CD14-positive monocyte (primary cell): Measurements from ENCODE around the gene TJP3. TPM values are rescaled to one million over a fixed set of nuclear protein-coding genes. Genes with fewer than 3 reads are reported as not detected.

Source experiments
- DNase-seq, 3 donors: peaks; one replicate each; pipeline ENCODE4 v3.0.0-alpha.2; 2011 to 2022
- H2AFZ ChIP-seq: 2 replicates; pipeline ENCODE4 v1.6.0; 2012; ENCODE audit warnings: mild to moderate bottlenecking, low read depth, low read length, inconsistent platforms; ENCODE audit not compliant: insufficient read depth, poor library complexity, severe bottlenecking
- H3K27ac ChIP-seq, 2 donors: 1 replicate in 1 of 2; 2 replicates in 1 of 2; pipeline ENCODE4 v1.5.1; 2012 to 2013; ENCODE audit warnings: low read length in 2 of 2, control low read depth in 1 of 2, inconsistent platforms in 1 of 2, low read depth in 1 of 2, mild to moderate bottlenecking in 1 of 2
- H3K27me3 ChIP-seq, 2 donors: one replicate each; pipeline versions ENCODE4 v1.6.0 to v1.6.1; 2011 to 2013; ENCODE audit warnings: low read length in 2 of 2; ENCODE audit not compliant: control insufficient read depth in 2 of 2, insufficient read depth in 2 of 2
- H3K36me3 ChIP-seq, 2 donors: replicated peaks in 1 of 2; 1 replicate in 1 of 2; 2 replicates in 1 of 2; pipeline versions ENCODE4 v1.5.1 to v1.6.1; 2012 to 2013; ENCODE audit warnings: low read length in 2 of 2, control low read depth in 1 of 2, inconsistent platforms in 1 of 2, mild to moderate bottlenecking in 1 of 2; ENCODE audit not compliant: insufficient read depth in 2 of 2, control insufficient read depth in 1 of 2
- H3K4me1 ChIP-seq, 2 donors: 1 replicate in 1 of 2; 2 replicates in 1 of 2; pipeline versions ENCODE4 v1.5.1 to v1.6.1; 2012 to 2013; ENCODE audit warnings: low read length in 2 of 2, control low read depth in 1 of 2, inconsistent platforms in 1 of 2, mild to moderate bottlenecking in 1 of 2, moderate library complexity in 1 of 2; ENCODE audit not compliant: insufficient read depth in 2 of 2, control insufficient read depth in 1 of 2
- H3K4me2 ChIP-seq: replicated peaks from 2 replicates; pipeline ENCODE3; 2012; ENCODE audit warnings: low read length, moderate library complexity, mild to moderate bottlenecking; ENCODE audit not compliant: poor library complexity, severe bottlenecking; ENCODE audit errors: extremely low read depth
- H3K4me3 ChIP-seq, 3 experiments: fragments of 200-600 bp in 1 of 3; sonication (generic) in 1 of 3; replicated peaks in 1 of 3; 1 replicate in 2 of 3; 2 replicates in 1 of 3; pipeline ENCODE4 v1.5.1; 2011 to 2013; ENCODE audit warnings: low read length in 3 of 3, mild to moderate bottlenecking in 3 of 3, control low read depth in 2 of 3, low read depth in 2 of 3, inconsistent platforms in 1 of 3, moderate library complexity in 1 of 3
- H3K79me2 ChIP-seq: 2 replicates; pipeline ENCODE4 v1.6.0; 2012; ENCODE audit warnings: mild to moderate bottlenecking, control low read depth, inconsistent platforms, low read length, moderate library complexity; ENCODE audit not compliant: insufficient read depth
- H3K9ac ChIP-seq: 2 replicates; pipeline ENCODE4 v1.6.0; 2017; ENCODE audit warnings: low read length, mild to moderate bottlenecking; ENCODE audit not compliant: insufficient read depth, poor library complexity, severe bottlenecking
- H3K9me3 ChIP-seq, 2 donors: replicated peaks in 1 of 2; 1 replicate in 1 of 2; 2 replicates in 1 of 2; pipeline versions ENCODE4 v1.5.1 to v1.6.1; 2012 to 2013; ENCODE audit warnings: low read length in 2 of 2, control low read depth in 1 of 2; ENCODE audit not compliant: control insufficient read depth in 1 of 2, insufficient read depth in 1 of 2
- H4K20me1 ChIP-seq: 2 replicates; pipeline ENCODE4 v1.6.0; 2012; ENCODE audit warnings: mild to moderate bottlenecking, low read length, control low read depth, moderate library complexity; ENCODE audit not compliant: insufficient read depth
- H3K27ac Mint-ChIP-seq, 7 donors: one replicate each; pipeline ENCODE4 v1.8.0; 2020; ENCODE audit warnings: mild to moderate bottlenecking in 7 of 7, mixed read lengths in 7 of 7, moderate library complexity in 6 of 7, inconsistent platforms in 2 of 7
- H3K27me3 Mint-ChIP-seq, 3 donors: one replicate each; pipeline ENCODE4 v1.8.0; 2021 to 2022; ENCODE audit warnings: low read depth in 3 of 3, mild to moderate bottlenecking in 3 of 3, mixed read lengths in 3 of 3, moderate library complexity in 3 of 3, inconsistent platforms in 1 of 3
- H3K36me3 Mint-ChIP-seq, 2 donors: one replicate each; pipeline ENCODE4 v1.8.0; 2020; ENCODE audit warnings: mixed read lengths in 2 of 2, inconsistent platforms in 1 of 2, mild to moderate bottlenecking in 1 of 2
- H3K4me1 Mint-ChIP-seq: one replicate; pipeline ENCODE4 v1.8.0; 2020; ENCODE audit warnings: mild to moderate bottlenecking, mixed read lengths
- H3K4me3 Mint-ChIP-seq, 2 donors: one replicate each; pipeline ENCODE4 v1.8.0; 2020; ENCODE audit warnings: mild to moderate bottlenecking in 2 of 2, mixed read lengths in 2 of 2, moderate library complexity in 1 of 2
- H3K9me3 Mint-ChIP-seq, 7 donors: one replicate each; pipeline ENCODE4 v1.8.0; 2020 to 2022; ENCODE audit warnings: mixed read lengths in 7 of 7, mild to moderate bottlenecking in 6 of 7, moderate library complexity in 6 of 7, inconsistent platforms in 2 of 7
- CTCF ChIP-seq: fragments of 200-600 bp; IDR thresholded peaks from one replicate; pipeline ENCODE4 v1.8.0; 2022; ENCODE audit warnings: antibody characterized with exemption, mild to moderate bottlenecking
- WGBS: methylation state at CpG from one replicate; pipeline ENCODE4 v1.1.5; 2013; ENCODE audit warnings: missing lambda C conversion rate; ENCODE audit not compliant: insufficient coverage; 5-methylcytosine and 5-hydroxymethylcytosine counted together
- intact Hi-C, 2 donors: fragments of 100-400 bp; cut with micrococcal nuclease; formaldehyde crosslinking; loops; one replicate each; pipeline versions ENCODE4 v1.15.0 to v1.15.1; 2023
- polyA plus RNA-seq, 3 donors: library from polyadenylated mRNA; depleted of rRNA in 1 of 3; unstranded in 2 of 3; stranded (reverse) in 1 of 3; fragments of 300-500 nt in 2 of 3; fragments of >200 nt in 1 of 3; fragmentation: Illumina TruSeq in 2 of 3; gene quantifications; 1 replicate in 2 of 3; 2 replicates in 1 of 3; pipeline ENCODE4 v1.2.3, GENCODE V29; 2012 to 2021

Gene TJP3
- polyA plus RNA-seq, 3 donors = 0.01 TPM; not detected in 2

DNA sequence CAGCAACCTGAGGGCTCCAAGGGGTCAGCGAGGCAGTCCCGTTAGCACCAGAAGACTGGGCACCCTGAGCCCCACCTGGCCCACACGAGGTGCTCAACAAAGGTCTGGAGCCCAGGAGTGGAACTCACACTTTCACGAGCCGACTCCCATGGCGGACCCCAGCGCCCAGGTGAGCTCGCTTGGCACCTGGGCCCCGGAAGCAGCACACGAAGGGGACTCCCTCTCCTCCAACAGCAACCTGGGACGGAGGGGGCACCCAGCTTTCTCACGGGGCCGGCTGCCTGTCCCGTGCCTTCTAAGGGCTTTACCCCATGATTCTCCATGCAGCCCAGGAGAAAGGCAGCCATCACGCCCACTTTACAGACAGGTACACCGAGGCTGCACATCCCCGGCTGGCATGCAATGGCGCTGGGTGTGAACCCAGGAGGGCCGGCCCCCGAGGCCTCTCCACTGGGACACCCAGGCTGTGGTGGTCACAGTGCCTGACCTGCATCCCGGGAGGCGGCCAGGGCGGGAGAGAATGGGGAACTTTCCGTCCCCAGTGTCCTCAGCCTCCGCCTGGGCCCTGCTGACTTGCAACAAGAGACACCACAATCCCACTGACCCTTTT, 13.0 kb upstream of the TJP3 start:
- Mint-ChIP-seq H3K27ac (peak overlapping the region in 2 of 7 donors; percentile 8 to 70), H3K36me3 (peaks cover 14 to 40% of the 10 kb centered on the region in 2 donors), H3K9me3 (peaks cover 0 to 3% (median 0%) of the 10 kb centered on the region in 7 donors), H3K4me1 (peaks cover 15% of the 10 kb centered on the region), H3K27me3 (peaks cover 0 to 3% (median 0%) of the 10 kb centered on the region in 3 donors), H3K4me3 (no peak overlapping the region)
- Histone ChIP-seq H3K27ac (no peak overlapping the region), H3K4me1 (peaks cover 5 to 13% of the 10 kb centered on the region in 2 donors), H2AFZ (no peak overlapping the region), H3K36me3 (peaks cover 13 to 24% of the 10 kb centered on the region in 2 donors), H3K9me3 (no peaks in the 10 kb centered on the region), H4K20me1 (peaks cover 96% of the 10 kb centered on the region), H3K27me3 (no peaks in the 10 kb centered on the region), H3K4me2 (no peak overlapping the region), H3K9ac (no peak overlapping the region), H3K4me3 (no peak overlapping the region), H3K79me2 (peaks cover 97% of the 10 kb centered on the region)
- intact Hi-C loops = no loop called here
- DNase-seq = no peak
- WGBS = 95% methylated on average over 20 of the region's 25 CpGs
- TF ChIP-seq CTCF = no peak

DNA sequence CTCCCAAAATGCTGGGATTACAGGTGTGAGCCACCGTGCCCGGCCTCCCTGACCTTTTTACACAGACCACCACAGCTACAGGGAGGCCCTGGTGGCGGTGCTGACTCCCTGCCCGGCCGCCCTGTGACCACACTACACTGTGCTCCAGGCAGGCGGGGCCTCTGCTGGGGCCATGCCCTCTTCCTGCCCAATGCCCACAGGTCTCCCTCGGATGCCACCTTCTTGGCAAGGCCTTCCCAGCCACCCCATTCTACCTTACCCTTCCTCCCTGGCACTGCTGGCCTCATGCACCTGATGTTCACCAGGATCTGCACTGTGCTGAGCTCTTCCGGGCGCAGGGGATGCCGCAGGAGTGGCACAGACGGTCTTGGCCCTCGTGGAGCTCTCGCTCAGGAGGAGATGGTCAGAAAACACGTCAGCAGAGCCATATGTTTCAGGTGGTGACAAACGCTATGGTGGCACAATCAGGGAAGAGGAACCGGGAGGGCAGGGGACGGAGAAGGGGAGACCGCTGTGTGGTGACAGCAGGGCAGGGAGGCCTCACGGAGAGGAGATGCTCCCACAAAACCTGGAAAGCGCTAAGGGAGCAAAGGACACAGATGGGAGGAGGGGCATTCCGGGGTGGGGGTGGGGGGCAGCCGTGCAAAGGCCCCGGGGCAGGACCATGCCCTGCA, 12.1 kb upstream of the TJP3 start:
- H3K9me3 Mint-ChIP-seq = peaks cover 0 to 3% (median 0%) of the 10 kb centered on the region in 7 donors
- no peaks in the 10 kb centered on the region for H3K27me3 ChIP-seq
- H3K4me1 ChIP-seq = peaks cover 5 to 13% of the 10 kb centered on the region in 2 donors
- DNase-seq = no peak
- intact Hi-C loops = no loop called here
- H3K79me2 ChIP-seq = peaks cover 88% of the 10 kb centered on the region
- H3K4me1 Mint-ChIP-seq = peaks cover 18% of the 10 kb centered on the region
- 89% methylated on average over 18 of the region's 23 CpGs for WGBS
- peaks cover 13 to 24% of the 10 kb centered on the region in 2 donors for H3K36me3 ChIP-seq
- H3K4me3 ChIP-seq = no peak overlapping the region
- H4K20me1 ChIP-seq = peaks cover 87% of the 10 kb centered on the region
- H3K9me3 ChIP-seq = no peaks in the 10 kb centered on the region
- H3K36me3 Mint-ChIP-seq = peaks cover 7 to 40% of the 10 kb centered on the region in 2 donors
- H2AFZ ChIP-seq = no peak overlapping the region
- H3K27ac ChIP-seq = no peak overlapping the region
- peaks cover 0 to 3% (median 0%) of the 10 kb centered on the region in 3 donors for H3K27me3 Mint-ChIP-seq
- H3K4me3 Mint-ChIP-seq = no peak overlapping the region
- no peak overlapping the region for H3K27ac Mint-ChIP-seq
- no peak overlapping the region for H3K9ac ChIP-seq
- TF ChIP-seq CTCF = no peak
- H3K4me2 ChIP-seq = no peak overlapping the region
